Neural crest cell (in vitro differentiated cells): Measurements from ENCODE around the gene CACNG4. TPM values are rescaled to one million over a fixed set of nuclear protein-coding genes. Genes with fewer than 3 reads are reported as not detected.

Experiments
- DNase-seq: peaks from one replicate; pipeline ENCODE4 v3.0.0; 2021; ENCODE audit warnings: low read depth, mixed read lengths, low spot score
- H3K27ac Mint-ChIP-seq: one replicate; pipeline ENCODE4 v1.8.0; 2021; ENCODE audit warnings: mild to moderate bottlenecking, mixed read lengths; ENCODE audit not compliant: unreplicated experiment
- H3K27me3 Mint-ChIP-seq: 2 replicates; pipeline ENCODE4 v1.8.0; 2021; ENCODE audit warnings: low read depth, mild to moderate bottlenecking, mixed read lengths
- H3K36me3 Mint-ChIP-seq: 2 replicates; pipeline ENCODE4 v1.8.0; 2021; ENCODE audit warnings: low read depth, mild to moderate bottlenecking, mixed read lengths
- H3K4me1 Mint-ChIP-seq: 2 replicates; pipeline ENCODE4 v1.8.0; 2021; ENCODE audit warnings: mixed read lengths
- H3K4me3 Mint-ChIP-seq: one replicate; pipeline ENCODE4 v1.8.0; 2021; ENCODE audit warnings: mild to moderate bottlenecking, mixed read lengths
- H3K9me3 Mint-ChIP-seq: 2 replicates; pipeline ENCODE4 v1.8.0; 2021; ENCODE audit warnings: mixed read lengths
- total RNA-seq: library from RNA; stranded (reverse); gene quantifications from 2 replicates; pipeline ENCODE4 v1.2.1, GENCODE V29; 2021
- TF ChIP-seq, protein P1 (sequence below): fragments of 200-600 bp; sonication (generic); conservative IDR thresholded peaks from 2 replicates; pipeline ENCODE4 v1.5.0; 2021; ENCODE audit warnings: antibody characterized with exemption, mild to moderate bottlenecking

CACNG4 gene
- total RNA-seq, 1 donor from 2014 or later, result 38.4 TPM

- H3K4me1 Mint-ChIP-seq, result no peaks in the 10 kb centered on the region
- TF ChIP-seq, protein P1, sequence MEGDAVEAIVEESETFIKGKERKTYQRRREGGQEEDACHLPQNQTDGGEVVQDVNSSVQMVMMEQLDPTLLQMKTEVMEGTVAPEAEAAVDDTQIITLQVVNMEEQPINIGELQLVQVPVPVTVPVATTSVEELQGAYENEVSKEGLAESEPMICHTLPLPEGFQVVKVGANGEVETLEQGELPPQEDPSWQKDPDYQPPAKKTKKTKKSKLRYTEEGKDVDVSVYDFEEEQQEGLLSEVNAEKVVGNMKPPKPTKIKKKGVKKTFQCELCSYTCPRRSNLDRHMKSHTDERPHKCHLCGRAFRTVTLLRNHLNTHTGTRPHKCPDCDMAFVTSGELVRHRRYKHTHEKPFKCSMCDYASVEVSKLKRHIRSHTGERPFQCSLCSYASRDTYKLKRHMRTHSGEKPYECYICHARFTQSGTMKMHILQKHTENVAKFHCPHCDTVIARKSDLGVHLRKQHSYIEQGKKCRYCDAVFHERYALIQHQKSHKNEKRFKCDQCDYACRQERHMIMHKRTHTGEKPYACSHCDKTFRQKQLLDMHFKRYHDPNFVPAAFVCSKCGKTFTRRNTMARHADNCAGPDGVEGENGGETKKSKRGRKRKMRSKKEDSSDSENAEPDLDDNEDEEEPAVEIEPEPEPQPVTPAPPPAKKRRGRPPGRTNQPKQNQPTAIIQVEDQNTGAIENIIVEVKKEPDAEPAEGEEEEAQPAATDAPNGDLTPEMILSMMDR, result no peak
- H3K27me3 Mint-ChIP-seq, result no peaks in the 10 kb centered on the region
- no peak for DNase-seq
- H3K27ac Mint-ChIP-seq, result peak overlapping the region; percentile 27
- no peak overlapping the region for H3K4me3 Mint-ChIP-seq
- peaks cover 4% of the 10 kb centered on the region for H3K9me3 Mint-ChIP-seq
- H3K36me3 Mint-ChIP-seq, result peaks cover 5% of the 10 kb centered on the region
Observed at GRCh38 chr17:67056746-67057490, 92.4 kb downstream of the CACNG4 start.

DNA sequence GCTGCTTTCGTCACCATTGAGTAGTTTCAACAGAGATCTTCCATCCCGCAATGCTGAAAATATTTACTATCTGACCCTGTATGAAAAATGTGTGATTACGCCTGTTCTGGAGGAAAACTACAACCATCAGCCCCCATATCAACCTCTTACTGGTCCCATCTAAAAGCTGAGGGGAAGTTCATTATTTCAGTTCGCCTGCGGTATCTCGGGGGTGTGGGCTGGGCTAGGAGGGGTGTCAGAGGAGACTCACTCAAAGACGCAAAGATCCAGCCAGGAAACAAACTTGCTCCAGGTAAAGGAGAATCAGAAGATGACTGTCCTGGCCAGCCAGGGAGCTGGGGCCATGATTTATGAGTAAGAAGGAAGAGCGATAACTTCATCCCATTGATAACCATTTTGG is 93.5 kb downstream of the CACNG4 start:
- no peak overlapping the region for H3K4me3 Mint-ChIP-seq
- H3K36me3 Mint-ChIP-seq, result peaks cover 5% of the 10 kb centered on the region
- no peak for DNase-seq
- TF ChIP-seq, protein P1, result no peak
- no peak overlapping the region for H3K27ac Mint-ChIP-seq
- peaks cover 4% of the 10 kb centered on the region for H3K9me3 Mint-ChIP-seq
- peaks cover 2% of the 10 kb centered on the region for H3K4me1 Mint-ChIP-seq
- H3K27me3 Mint-ChIP-seq, result no peaks in the 10 kb centered on the region

- Mint-ChIP-seq H3K27ac (no peak overlapping the region), H3K4me1 (peaks cover 5% of the 10 kb centered on the region), H3K36me3 (peaks cover 5% of the 10 kb centered on the region), H3K9me3 (peaks cover 4% of the 10 kb centered on the region), H3K27me3 (no peaks in the 10 kb centered on the region), H3K4me3 (no peak overlapping the region)
- TF ChIP-seq, protein P1, result no peak
- DNase-seq, result no peak
Observed at GRCh38 chr17:67059372-67059771, 94.9 kb downstream of the CACNG4 start.

GRCh38 chr17:67063141-67063540 is 98.6 kb downstream of the CACNG4 start:
- peaks cover 4% of the 10 kb centered on the region for H3K9me3 Mint-ChIP-seq
- H3K4me3 Mint-ChIP-seq, result no peak overlapping the region
- H3K36me3 Mint-ChIP-seq, result peaks cover 5% of the 10 kb centered on the region
- no peaks in the 10 kb centered on the region for H3K27me3 Mint-ChIP-seq
- DNase-seq, result no peak
- TF ChIP-seq, protein P1, result no peak
- peaks cover 5% of the 10 kb centered on the region for H3K4me1 Mint-ChIP-seq
- no peak overlapping the region for H3K27ac Mint-ChIP-seq

DNA sequence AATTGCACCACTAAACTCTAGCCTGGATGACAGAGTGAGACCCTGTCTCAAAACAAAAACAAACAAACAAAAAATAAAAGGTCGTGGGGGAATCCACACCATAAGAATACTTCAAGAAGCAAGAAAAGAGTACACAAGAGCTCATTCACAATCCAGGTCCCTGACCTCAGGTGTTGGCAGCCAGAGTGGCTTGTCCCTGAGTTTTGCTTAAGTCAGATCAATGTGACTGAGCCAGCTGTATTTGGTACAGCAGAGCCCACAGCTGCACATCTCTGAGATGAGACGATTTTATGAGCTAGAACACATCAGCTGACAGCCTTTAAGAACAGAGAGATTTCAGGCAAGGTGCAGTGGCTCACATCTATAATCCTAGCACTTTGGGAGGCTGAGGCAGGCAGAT is 102.2 kb downstream of the CACNG4 start:
- H3K27me3 Mint-ChIP-seq, result no peaks in the 10 kb centered on the region
- no peak overlapping the region for H3K4me3 Mint-ChIP-seq
- no peaks in the 10 kb centered on the region for H3K36me3 Mint-ChIP-seq
- TF ChIP-seq, protein P1, result no peak
- no peak for DNase-seq
- no peaks in the 10 kb centered on the region for H3K9me3 Mint-ChIP-seq
- peaks cover 11% of the 10 kb centered on the region for H3K4me1 Mint-ChIP-seq
- H3K27ac Mint-ChIP-seq, result no peak overlapping the region
